Right atrium auricular region (tissue), 2 donors: ENCODE data around the gene NOTUM. TPM values are rescaled to one million over a fixed set of nuclear protein-coding genes. Genes with fewer than 3 reads are reported as not detected.

Source experiments
- DNase-seq: peaks from one replicate; pipeline ENCODE4 v3.0.0-alpha.2; 2019; ENCODE audit warnings: low spot score
- H3K27ac ChIP-seq, 2 donors: fragments of 200-600 bp; sonication (generic); 1 replicate in 1 of 2; 2 replicates in 1 of 2; pipeline ENCODE4 v1.5.1; 2016 to 2019
- H3K27me3 ChIP-seq, 2 donors: fragments of 200-600 bp; sonication (generic); one replicate each; pipeline versions ENCODE4 v1.5.1 to v1.6.0; 2017 to 2019
- H3K36me3 ChIP-seq: fragments of 200-600 bp; sonication (generic); one replicate; pipeline ENCODE4 v1.5.1; 2016
- H3K4me1 ChIP-seq, 2 donors: fragments of 200-600 bp; sonication (generic); one replicate each; pipeline versions ENCODE4 v1.5.1 to v1.6.0; 2017 to 2019
- H3K4me3 ChIP-seq, 2 donors: fragments of 200-600 bp; sonication (generic); 1 replicate in 1 of 2; 2 replicates in 1 of 2; pipeline ENCODE4 v1.5.1; 2017 to 2019; ENCODE audit warnings: mild to moderate bottlenecking in 1 of 2, moderate library complexity in 1 of 2
- H3K9me3 ChIP-seq, 2 donors: fragments of 200-600 bp; sonication (generic); one replicate each; pipeline ENCODE4 v1.5.1; 2019
- total RNA-seq, 2 donors: library from RNA; depleted of rRNA; stranded (reverse); fragments of >200 nt; gene quantifications; one replicate each; pipeline ENCODE4 v1.1.0, GENCODE V29; 2016
- TF ChIP-seq, protein P1 (sequence below), 2 donors: fragments of 200-600 bp; sonication (generic); IDR thresholded peaks; one replicate each; pipeline ENCODE4 v1.5.1; 2019; ENCODE audit warnings: antibody characterized with exemption in 2 of 2

The NOTUM gene
- total RNA-seq, 2 donors from 2014 or later: 0.35 TPM; not detected in 1

DNA sequence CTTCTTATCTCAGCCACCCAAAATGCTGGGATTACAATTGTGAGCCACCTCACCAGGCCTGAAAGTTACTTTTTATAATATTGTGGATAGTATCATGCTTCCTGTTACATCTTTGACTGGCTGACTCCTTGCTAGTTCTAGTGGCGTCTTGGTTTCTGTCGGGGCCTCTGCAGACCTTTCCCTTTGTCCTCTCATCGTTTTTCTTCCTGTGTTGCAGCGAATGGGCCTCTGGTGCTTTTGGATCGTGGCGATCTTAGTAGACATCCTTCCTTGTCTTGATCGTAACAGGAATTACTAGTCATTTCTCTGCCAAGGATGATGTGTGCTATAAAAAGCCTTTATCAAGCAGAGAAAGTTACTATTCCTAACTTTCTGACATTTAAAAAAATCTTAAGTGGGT is 37.2 kb upstream of the NOTUM start:
- no peak for DNase-seq
- H3K4me1 ChIP-seq: peaks cover 0 to 9% of the 10 kb centered on the region in 2 donors
- TF ChIP-seq, protein P1, sequence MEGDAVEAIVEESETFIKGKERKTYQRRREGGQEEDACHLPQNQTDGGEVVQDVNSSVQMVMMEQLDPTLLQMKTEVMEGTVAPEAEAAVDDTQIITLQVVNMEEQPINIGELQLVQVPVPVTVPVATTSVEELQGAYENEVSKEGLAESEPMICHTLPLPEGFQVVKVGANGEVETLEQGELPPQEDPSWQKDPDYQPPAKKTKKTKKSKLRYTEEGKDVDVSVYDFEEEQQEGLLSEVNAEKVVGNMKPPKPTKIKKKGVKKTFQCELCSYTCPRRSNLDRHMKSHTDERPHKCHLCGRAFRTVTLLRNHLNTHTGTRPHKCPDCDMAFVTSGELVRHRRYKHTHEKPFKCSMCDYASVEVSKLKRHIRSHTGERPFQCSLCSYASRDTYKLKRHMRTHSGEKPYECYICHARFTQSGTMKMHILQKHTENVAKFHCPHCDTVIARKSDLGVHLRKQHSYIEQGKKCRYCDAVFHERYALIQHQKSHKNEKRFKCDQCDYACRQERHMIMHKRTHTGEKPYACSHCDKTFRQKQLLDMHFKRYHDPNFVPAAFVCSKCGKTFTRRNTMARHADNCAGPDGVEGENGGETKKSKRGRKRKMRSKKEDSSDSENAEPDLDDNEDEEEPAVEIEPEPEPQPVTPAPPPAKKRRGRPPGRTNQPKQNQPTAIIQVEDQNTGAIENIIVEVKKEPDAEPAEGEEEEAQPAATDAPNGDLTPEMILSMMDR (IDR thresholded peaks at IDR 0.05): no peak
- no peaks in the 10 kb centered on the region for H3K27me3 ChIP-seq
- no peaks in the 10 kb centered on the region for H3K9me3 ChIP-seq
- no peak overlapping the region for H3K27ac ChIP-seq
- no peaks in the 10 kb centered on the region for H3K36me3 ChIP-seq
- no peak overlapping the region for H3K4me3 ChIP-seq

DNA sequence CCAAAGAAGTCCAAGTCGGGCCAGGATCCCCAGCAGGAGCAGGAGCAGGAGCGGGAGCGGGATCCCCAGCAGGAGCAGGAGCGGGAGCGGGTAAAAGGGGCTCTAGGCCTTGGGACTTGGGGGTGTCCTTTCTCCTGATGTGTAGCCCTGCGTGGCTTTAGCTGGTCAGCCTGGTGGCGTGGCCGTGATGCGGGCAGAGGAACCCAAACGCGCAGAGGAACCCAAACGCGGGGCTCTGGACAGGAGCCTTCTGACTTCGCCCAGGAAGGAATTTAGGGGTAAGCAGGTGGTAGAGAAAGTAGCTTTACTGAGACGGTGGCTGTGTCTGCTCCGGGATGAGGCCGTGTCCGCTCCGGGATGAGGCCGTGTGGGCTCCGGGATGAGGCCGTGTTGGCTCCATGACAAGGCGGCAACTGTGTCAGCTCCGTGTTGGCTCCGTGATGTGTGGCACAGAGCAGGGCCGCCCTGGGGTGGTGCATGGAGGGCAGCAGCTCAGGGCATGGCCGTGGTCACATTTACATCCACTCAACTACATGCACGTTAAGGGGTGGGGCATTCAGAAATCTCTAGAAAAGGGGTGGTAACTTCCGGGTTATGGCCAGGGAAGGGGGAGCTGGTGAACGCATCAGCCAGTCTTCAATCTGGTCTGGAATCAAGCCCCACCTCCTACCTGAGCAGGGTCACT is 35.9 kb upstream of the NOTUM start:
- Histone ChIP-seq H3K36me3 (no peaks in the 10 kb centered on the region), H3K9me3 (no peaks in the 10 kb centered on the region), H3K4me1 (peaks cover 0 to 9% of the 10 kb centered on the region in 2 donors), H3K27me3 (no peaks in the 10 kb centered on the region), H3K4me3 (no peak overlapping the region), H3K27ac (no peak overlapping the region)
- no peak for DNase-seq
- TF ChIP-seq, protein P1 (IDR thresholded peaks at IDR 0.05): no peak

DNA sequence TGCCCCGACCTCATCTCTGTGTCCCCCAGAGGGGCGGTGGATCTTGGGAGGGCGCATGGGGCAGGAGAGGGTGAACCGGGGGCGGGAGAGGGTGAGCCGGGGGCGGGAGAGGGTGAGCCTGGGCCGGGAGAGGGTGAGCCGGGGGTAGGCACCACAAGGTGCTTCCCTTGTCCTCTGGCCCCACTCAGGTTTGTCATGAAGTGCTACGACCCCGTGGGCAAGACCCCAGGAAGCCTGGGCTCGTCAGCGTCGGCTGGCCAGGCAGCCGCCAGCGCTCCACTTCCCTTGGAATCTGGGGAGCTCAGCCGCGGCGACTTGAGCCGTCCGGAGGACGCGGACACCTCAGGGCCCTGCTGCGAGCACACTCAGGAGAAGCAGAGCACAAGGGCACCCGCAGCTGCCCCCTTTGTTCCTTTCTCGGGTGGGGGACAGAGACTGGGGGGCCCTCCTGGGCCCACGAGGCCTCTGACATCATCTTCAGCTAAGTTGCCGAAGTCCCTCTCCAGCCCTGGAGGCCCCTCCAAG is 35.3 kb upstream of the NOTUM start:
- H3K4me1 ChIP-seq: peaks cover 0 to 16% of the 10 kb centered on the region in 2 donors
- no peak for DNase-seq

DNA sequence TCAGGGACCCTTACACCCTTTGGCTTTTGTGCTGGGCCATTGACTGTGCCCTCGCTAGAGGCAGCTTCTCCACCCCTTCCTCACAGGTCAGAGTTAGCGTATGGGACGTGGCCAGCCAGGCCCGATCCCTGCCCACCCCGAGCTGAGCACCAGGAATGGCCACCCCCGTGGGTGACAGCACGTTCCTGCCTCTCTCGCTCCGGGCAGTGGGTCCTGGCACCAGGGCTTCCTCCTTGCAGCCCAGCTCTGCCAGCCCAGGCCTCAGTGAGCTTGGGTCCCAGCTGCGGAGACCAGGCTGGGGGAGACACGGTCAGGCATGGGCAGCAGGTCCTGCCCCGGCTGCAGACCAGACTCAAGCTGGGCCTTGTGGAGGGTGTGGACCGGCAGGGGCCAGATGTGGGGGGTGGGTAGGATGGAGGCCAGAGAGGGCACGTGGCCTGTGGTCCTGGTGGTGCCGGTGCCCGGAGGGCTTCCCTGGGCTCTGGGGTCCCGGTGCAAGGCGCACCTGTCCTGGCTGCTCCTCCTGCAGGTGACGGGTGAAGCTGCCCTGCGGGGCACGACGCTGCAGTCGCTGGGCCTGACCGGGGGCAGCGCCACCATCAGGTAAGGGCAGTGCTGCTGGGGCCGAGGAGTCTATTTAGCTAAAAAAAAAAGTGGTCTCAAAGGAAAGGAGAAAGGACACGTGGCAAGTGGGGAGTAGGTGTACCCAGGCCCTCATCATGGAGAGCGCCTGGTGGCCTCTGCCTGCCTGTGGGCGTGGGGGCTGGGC is 34.7 kb upstream of the NOTUM start:
- Histone ChIP-seq H3K27me3 (no peaks in the 10 kb centered on the region), H3K4me3 (no peak overlapping the region), H3K27ac (no peak overlapping the region), H3K9me3 (no peaks in the 10 kb centered on the region), H3K4me1 (peaks cover 0 to 21% of the 10 kb centered on the region in 2 donors), H3K36me3 (no peaks in the 10 kb centered on the region)
- TF ChIP-seq, protein P1 (IDR thresholded peaks at IDR 0.05): no peak
- DNase-seq: no peak

More for the DNA sequence above, 35.3 kb upstream of the NOTUM start:
- Histone ChIP-seq H3K36me3 (no peaks in the 10 kb centered on the region), H3K4me3 (no peak overlapping the region), H3K27ac (no peak overlapping the region), H3K27me3 (no peaks in the 10 kb centered on the region), H3K9me3 (no peaks in the 10 kb centered on the region)
- TF ChIP-seq, protein P1 (IDR thresholded peaks at IDR 0.05): no peak

DNA sequence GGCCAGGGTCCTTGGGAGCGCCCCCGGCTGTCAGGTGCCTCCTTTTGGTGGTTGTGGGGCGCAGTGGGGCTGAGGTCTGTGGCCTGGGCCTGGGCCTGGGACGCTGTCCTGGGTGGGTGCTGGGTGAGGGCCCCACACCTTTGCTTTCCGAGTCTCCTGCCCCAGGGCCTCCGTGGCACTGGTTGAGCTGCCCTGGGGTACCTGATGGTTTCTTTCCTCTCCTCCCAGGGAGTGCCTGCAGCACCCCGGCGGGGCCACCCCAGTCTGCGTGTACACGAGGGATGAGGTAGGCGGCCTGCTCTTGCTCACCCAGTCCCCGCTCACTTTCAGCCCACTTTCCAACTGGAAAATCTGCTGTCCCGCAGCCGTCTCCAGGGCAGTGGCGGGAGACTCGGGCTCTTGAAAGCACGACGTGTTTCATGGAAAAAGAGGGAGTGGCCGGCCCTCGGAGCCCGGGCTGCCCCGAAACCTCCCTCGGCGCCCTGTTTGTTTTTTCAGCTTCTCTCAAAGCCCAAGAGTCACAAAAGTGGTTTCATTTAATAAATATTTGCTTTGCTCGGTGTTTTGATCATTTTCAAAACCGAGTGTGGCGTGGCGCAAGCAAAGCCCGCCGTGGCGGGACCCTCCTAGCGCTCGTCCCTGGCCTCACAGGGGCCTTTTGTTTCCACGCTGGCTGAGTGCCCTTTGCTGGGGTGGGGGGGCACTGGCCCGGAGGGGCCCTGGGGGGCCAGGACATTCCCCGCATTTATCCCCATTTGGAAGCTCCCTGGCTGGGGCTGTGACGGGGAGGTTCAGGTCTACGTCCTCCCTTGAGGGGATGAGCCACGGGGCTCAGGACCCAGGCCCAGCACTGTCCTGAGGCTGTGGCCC is 33.8 kb upstream of the NOTUM start:
- no peaks in the 10 kb centered on the region for H3K36me3 ChIP-seq
- H3K9me3 ChIP-seq: no peaks in the 10 kb centered on the region
- TF ChIP-seq, protein P1 (IDR thresholded peaks at IDR 0.05): no peak
- no peak overlapping the region for H3K4me3 ChIP-seq
- no peak overlapping the region for H3K27ac ChIP-seq
- no peak for DNase-seq
- H3K4me1 ChIP-seq: peaks cover 0 to 21% of the 10 kb centered on the region in 2 donors
- H3K27me3 ChIP-seq: no peaks in the 10 kb centered on the region
